ENCODE measurements around the gene MORN5.

GRCh38 chr9:122244349-122244748, 84.6 kb downstream of the MORN5 start:
- TF ChIP-seq CTCF (IDR thresholded peaks at IDR 0.05): no peak
- TF ChIP-seq POLR2A (IDR thresholded peaks at IDR 0.05): no peak
- no peak for TF ChIP-seq POLR2AphosphoS5 (IDR thresholded peaks at IDR 0.05)

All from stomach (tissue), 4 donors.